GM12872 (cell line): ENCODE measurements around the gene SRPK2.

ENCODE experiments used
- CTCF ChIP-seq: IDR thresholded peaks from 3 replicates; pipeline ENCODE4 v1.5.1; 2011; ENCODE audit warnings: low read depth, mild to moderate bottlenecking, low read length, moderate library complexity; ENCODE audit not compliant: insufficient read depth

Gene SRPK2

DNA sequence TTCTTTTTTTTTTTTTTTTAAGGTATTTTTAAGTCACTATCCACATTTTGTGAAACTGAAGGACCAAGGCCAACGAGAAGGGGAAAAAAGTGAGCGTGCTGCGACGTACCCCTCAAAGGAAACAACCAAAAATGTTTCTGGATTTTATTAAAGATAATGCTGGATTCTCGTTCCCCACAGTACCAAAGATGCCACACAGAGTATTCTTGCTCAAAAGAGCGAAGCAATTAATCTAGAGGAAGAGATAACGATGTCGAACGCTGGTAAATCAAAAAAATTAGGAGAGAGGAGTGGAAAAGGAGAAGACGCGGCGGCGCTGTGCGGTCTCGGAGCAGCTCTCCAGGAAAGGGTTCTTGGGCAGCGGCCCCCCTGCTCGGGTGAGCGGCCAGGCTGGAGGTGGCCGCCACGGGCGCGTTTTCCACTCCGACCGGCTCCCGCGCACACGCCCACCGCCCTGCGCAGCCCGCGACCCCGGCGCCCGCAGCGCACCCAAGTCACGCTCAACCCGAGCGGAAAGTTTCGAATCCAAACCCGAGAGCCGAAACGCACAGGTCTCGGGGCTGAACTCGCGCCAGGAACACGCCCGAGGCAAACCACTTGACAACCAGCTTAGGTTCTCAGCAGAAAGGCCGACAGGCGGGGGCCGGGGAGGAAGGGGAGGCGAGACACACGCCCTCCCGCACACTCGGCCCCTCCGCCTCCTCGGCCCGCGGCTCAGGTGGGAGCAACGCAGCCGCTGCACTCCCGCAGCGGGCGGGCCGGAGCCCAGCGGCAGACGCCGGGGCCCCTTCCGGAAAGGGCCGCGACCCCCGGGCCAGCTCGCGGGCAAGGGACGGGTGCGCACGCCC lies 989 bp downstream of the SRPK2 start:
- no peak for TF ChIP-seq CTCF

GRCh38 chr7:105377903-105378302 lies 10.8 kb downstream of the SRPK2 start:
- no peak for TF ChIP-seq CTCF

- TF ChIP-seq CTCF = no peak
Measured at GRCh38 chr7:105376908-105377533, 11.7 kb downstream of the SRPK2 start.

DNA sequence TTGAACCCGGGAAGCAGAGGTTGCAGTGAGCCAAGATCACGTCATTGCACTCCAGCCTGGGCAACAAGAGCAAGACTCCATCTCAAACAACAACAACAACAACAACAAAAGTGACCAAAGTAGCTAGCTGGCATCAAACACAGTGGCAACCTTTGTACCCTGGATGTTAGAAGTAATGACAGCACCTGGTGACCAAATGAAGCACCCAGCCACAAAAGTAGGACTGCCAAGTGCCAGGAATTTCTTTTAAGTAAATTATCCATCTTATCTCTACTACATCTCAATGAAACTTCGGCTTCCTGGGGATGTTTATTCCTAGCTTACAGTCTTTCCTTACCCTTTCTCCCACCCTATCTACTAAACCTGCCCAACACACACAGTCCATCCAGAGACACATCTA lies 18.8 kb downstream of the SRPK2 start:
- TF ChIP-seq CTCF = no peak

DNA sequence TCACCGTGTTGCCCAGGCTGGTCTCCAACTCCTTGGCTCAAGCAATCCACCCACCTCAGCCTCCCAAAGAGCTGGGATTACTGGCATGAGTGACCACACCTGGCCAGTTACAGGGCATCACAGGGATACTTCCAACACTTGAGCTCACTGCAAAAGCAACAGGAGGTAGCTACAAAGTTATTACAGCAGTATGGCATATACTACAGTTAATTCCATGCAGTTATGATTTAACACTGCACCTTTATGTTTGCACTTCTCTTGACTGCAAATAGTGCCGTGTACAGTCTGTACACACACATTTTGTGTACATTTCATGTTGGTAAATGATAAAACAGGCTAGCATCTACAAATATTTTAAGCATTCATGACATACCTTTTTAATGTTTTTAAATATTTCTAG lies 21.3 kb downstream of the SRPK2 start:
- no peak for TF ChIP-seq CTCF

DNA sequence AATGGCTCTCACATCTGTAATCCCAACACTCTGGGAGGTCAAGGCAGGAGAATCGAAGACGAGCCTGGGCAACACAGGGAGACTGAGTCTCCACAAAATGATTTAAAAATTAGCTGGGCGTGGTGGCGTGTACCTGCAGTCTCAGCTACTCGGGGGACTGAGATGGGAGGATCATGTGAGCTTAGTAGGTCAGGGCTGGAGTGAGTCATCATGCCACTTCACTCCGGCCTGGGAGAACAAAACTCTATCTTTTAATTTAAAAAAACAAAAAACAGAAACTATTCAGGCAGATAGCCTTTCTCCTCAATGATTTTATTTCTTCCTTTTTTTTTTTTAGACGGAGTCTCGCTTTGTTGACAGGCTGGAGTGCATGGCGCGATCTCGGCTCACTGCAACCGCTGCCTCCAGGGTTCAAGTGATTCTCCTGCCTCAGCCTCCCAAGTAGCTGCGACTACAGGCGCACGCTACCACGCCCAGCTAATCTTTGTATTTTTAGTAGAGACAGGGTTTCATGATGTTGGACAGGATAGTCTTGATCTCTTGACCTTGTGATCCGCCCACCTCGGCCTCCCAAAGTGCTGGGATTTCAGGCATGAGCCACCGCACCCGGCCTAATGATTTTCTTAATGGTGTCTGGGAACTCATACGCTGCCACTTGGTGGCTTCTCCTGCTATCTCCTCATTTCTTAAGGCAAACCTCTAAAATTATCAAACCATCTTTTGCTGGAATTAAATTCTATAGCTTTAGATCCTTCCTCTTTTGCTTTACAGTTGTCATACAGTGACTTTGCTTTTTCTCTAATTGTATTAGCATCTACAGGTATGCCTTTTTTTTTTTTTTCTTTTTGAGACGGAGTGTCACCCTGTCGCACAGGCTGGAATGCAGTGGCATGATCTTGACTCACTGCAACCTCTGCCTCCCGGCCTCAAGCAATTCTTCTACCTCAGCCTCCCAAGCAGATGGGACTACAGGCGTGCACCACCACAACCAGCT lies 22.9 kb downstream of the SRPK2 start:
- no peak for TF ChIP-seq CTCF

DNA sequence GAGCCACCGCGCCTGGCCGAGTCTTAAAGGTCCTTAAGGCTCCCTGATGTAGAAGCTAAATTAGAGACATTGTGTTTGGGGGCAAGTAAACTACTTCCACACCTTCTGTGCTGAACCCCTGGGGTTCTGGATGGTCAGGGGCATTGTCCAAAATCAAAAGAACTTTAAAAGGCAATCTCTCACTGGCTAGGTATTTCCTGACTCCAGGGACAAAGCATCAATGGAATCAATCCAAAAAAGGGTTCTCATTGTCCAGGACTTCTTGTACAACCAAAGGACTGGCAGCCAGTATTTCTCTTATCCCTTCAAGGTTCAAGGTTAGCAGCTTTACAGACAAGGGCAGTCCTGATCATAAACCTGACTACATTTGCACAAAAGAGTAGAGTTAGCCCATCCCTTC lies 24.0 kb downstream of the SRPK2 start:
- no peak for TF ChIP-seq CTCF
